GM19025 (cell line): ENCODE measurements around the gene AOAH.

ENCODE experiments used
- ATAC-seq: cut with Tn5 transposase; IDR thresholded peaks from one replicate; pipeline ENCODE4 v1.9.1; 2021; ENCODE audit warnings: mild to moderate bottlenecking, low read depth, moderate library complexity; ENCODE audit not compliant: unreplicated experiment

Gene AOAH

GRCh38 chr7:36606153-36606975, 117.9 kb downstream of the AOAH start:
- no peak for ATAC-seq

GRCh38 chr7:36605261-36606051, 118.8 kb downstream of the AOAH start:
- no peak for ATAC-seq

- no peak for ATAC-seq
These were observed 119.5 kb downstream of the AOAH start for GRCh38 chr7:36604806-36605205.

- no peak for ATAC-seq
These were observed 121.1 kb downstream of the AOAH start for GRCh38 chr7:36602934-36603887.

GRCh38 chr7:36602511-36602910, 121.8 kb downstream of the AOAH start:
- no peak for ATAC-seq

GRCh38 chr7:36601601-36602000, 122.7 kb downstream of the AOAH start:
- ATAC-seq: no peak

GRCh38 chr7:36600869-36601530, 123.3 kb downstream of the AOAH start:
- no peak for ATAC-seq

- no peak for ATAC-seq
These were observed 124.0 kb downstream of the AOAH start for GRCh38 chr7:36600314-36600682.

GRCh38 chr7:36599645-36600313, 124.5 kb downstream of the AOAH start:
- ATAC-seq: no peak

GRCh38 chr7:36598054-36598674, 126.1 kb downstream of the AOAH start:
- no peak for ATAC-seq

- no peak for ATAC-seq
These were observed 127.1 kb downstream of the AOAH start for GRCh38 chr7:36597090-36597773.

- no peak for ATAC-seq
These were observed 129.8 kb downstream of the AOAH start for GRCh38 chr7:36594445-36594844.

GRCh38 chr7:36591636-36592035, 132.7 kb downstream of the AOAH start:
- no peak for ATAC-seq

- ATAC-seq: no peak
These were observed 134.9 kb downstream of the AOAH start for GRCh38 chr7:36589391-36589790.

GRCh38 chr7:36583318-36583717, 141.0 kb downstream of the AOAH start:
- no peak for ATAC-seq

- ATAC-seq: no peak
These were observed 148.5 kb downstream of the AOAH start for GRCh38 chr7:36575832-36576231.

GRCh38 chr7:36573066-36573465, 151.2 kb downstream of the AOAH start:
- ATAC-seq: no peak

- ATAC-seq: no peak
These were observed 153.1 kb downstream of the AOAH start for GRCh38 chr7:36571190-36571560.
